ENCODE data around the gene IGSF21. TPM values are rescaled to one million over a fixed set of nuclear protein-coding genes. Genes with fewer than 3 reads are reported as not detected.
A peak's percentile ranks its signal among the peaks of the same experiment; 100 is the strongest.

Gene IGSF21
- total and polyA plus RNA-seq, 2 of the 8 experiments (the other 6 are each of a cell fraction or from before 2014, with no cell fraction given) = 22.5 to 28.5 TPM

- ChIA-PET POLR2A (ENCODE audit: partially characterized antibody) (interaction anchor here (0.7 kb wide), 1 partner anchor 101 kb away, joined by 3 read pairs; no protein-coding TSS in a partner anchor), CTCF (ENCODE audit: partially characterized antibody) (interaction anchor here (0.6 to 1.5 kb wide), 3 partner anchors 12 to 45 kb away, joined by 3 to 5 read pairs (median 3); no protein-coding TSS in a partner anchor)
- no peaks in the 10 kb centered on the region for H3K79me1 ChIP-seq (ENCODE audit: low read depth, low read length)
- no peak overlapping the region for H2BK120ac ChIP-seq (replicated peaks; ENCODE audit: low read depth, low read length)
- no peak overlapping the region for H3K56ac ChIP-seq (replicated peaks; ENCODE audit: insufficient read length, low read depth, low read length)
- no peak overlapping the region; the same call in 1 of the 2 replicates for H2BK5ac ChIP-seq (ENCODE audit: low read depth, low read length)
- H2BK15ac ChIP-seq (ENCODE audit: low read length) = no peak overlapping the region
- no peaks in the 10 kb centered on the region for H3K79me2 ChIP-seq (ENCODE audit: control insufficient read depth in 1 of 2, insufficient read depth in 2 of 2, low read length in 2 of 2)
- H2AK5ac ChIP-seq (ENCODE audit: low read depth, low read length) = peak overlapping the region; percentile 60; the same call in 1 of the 2 replicates
- peaks cover 4 to 13% (median 11%) of the 10 kb centered on the region in 4 experiments for H3K4me1 ChIP-seq (replicated peaks in 1 of 4; ENCODE audit: control insufficient read depth in 3 of 4, insufficient read depth in 4 of 4, low read length in 3 of 4)
- no peak overlapping the region for H2AFZ ChIP-seq (ENCODE audit: low read length)
- H3K4me3 ChIP-seq (ENCODE audit: extremely low read depth in 1 of 4, insufficient read depth in 2 of 4, low read depth in 3 of 4, low read length in 4 of 4) = no peak overlapping the region
- DNase-seq (ENCODE audit: low read depth in 1 of 2, low spot score in 2 of 2) (no peak), FAIRE-seq (no peak)
- peak overlapping the region; percentile 96; the same call in 1 of the 2 replicates for H2BK12ac ChIP-seq (ENCODE audit: low read depth, low read length)
- H3K4ac ChIP-seq (replicated peaks; ENCODE audit: insufficient read length, low read depth, low read length) = no peak overlapping the region
- H3K27ac ChIP-seq (ENCODE audit: low read depth, low read length) = no peak overlapping the region
- no peak overlapping the region; a peak in 2 of 4 replicates for H3K4me2 ChIP-seq (ENCODE audit: insufficient read depth in 1 of 2, low read depth in 2 of 2, low read length in 2 of 2)
- H2BK20ac ChIP-seq (ENCODE audit: low read length) = peak overlapping the region; percentile 93; the same call in 1 of the 2 replicates
- H3K23me2 ChIP-seq (ENCODE audit: low read depth, low read length) = no peaks in the 10 kb centered on the region
- peak overlapping the region; percentile 71; the same call in 1 of the 2 replicates for H3K18ac ChIP-seq (ENCODE audit: extremely low read depth, low read length)
- no peak overlapping the region for H3K14ac ChIP-seq (ENCODE audit: insufficient read length)
- no peaks in the 10 kb centered on the region for H4K20me1 ChIP-seq (replicated peaks in 1 of 2; ENCODE audit: control insufficient read depth in 1 of 2, insufficient read depth in 2 of 2, low read length in 2 of 2)
- peaks cover 4% of the 10 kb centered on the region in 2 experiments; a peak in 1 of 4 replicates for H3K9me3 ChIP-seq (ENCODE audit: insufficient read depth in 2 of 2, low read depth in 1 of 2, low read length in 1 of 2)
- H4K8ac ChIP-seq (ENCODE audit: extremely low read depth, insufficient read depth, low read length) = no peak overlapping the region
- 44% methylated on average over 1 of the region's 2 CpGs; no CpG with 5 or more reads in 1 of the 2 experiments for WGBS, 2 experiments (ENCODE audit: extremely low coverage in 1 of 2, insufficient coverage in 1 of 2, insufficient read length in 1 of 2, insufficient replicate concordance in 2 of 2, low coverage in 1 of 2, low lambda C conversion rate in 2 of 2, missing lambda C conversion rate in 1 of 2)
- no peak overlapping the region for H4K91ac ChIP-seq (replicated peaks; ENCODE audit: insufficient read length, low read length)
- peaks cover 0 to 3% (median 0%) of the 10 kb centered on the region in 4 experiments; a peak in 1 of 8 replicates for H3K36me3 ChIP-seq (ENCODE audit: control insufficient read depth in 2 of 4, insufficient read depth in 4 of 4, low read length in 3 of 4)
- no peak for TF ChIP-seq JUND (IDR thresholded peaks at IDR 0.05; ENCODE audit: low read length)
- no peak for TF ChIP-seq E2F6 (IDR thresholded peaks at IDR 0.05)
- no peak for TF ChIP-seq SP4 (IDR thresholded peaks at IDR 0.05; ENCODE audit: low read length)
- no peak for TF ChIP-seq POU5F1 (IDR thresholded peaks at IDR 0.05; ENCODE audit: low read depth, low read length)
- TF ChIP-seq EGR1 (IDR thresholded peaks at IDR 0.05; ENCODE audit: borderline replicate concordance, low read depth, low read length) = 0 out of 2 replicates have a peak, but pooled peaks have one; percentile 35
- no peak for TF ChIP-seq SAP30 (IDR thresholded peaks at IDR 0.05; ENCODE audit: insufficient read depth, insufficient replicate concordance, low read length)
- H3K27me3 ChIP-seq (replicated peaks in 1 of 4; ENCODE audit: control insufficient read depth in 3 of 4, extremely low read depth in 1 of 4, insufficient read depth in 3 of 4, low read length in 3 of 4) = no peaks in the 10 kb centered on the region; a peak in 1 of 7 replicates
- no peak overlapping the region for H4K5ac ChIP-seq (ENCODE audit: insufficient read length, low read depth, low read length)
- H3K9ac ChIP-seq (replicated peaks in 1 of 4; ENCODE audit: extremely low read depth in 1 of 4, low read depth in 3 of 4, low read length in 3 of 4) = no peak overlapping the region
- no peak overlapping the region for H3K23ac ChIP-seq (ENCODE audit: insufficient read length)
Observed at GRCh38 chr1:18384471-18384870, 276.9 kb downstream of the IGSF21 start.
